B cell (primary cell): ENCODE data around the gene KCTD10. TPM values are rescaled to one million over a fixed set of nuclear protein-coding genes. Genes with fewer than 3 reads are reported as not detected.

Experiments used
- ATAC-seq: fragments of 200-7000 bp; cut with Tn5 transposase; one replicate; pipeline ENCODE4 v1.10.0; 2021; ENCODE audit warnings: low read depth, mild to moderate bottlenecking, moderate number of reproducible peaks, moderate library complexity
- CTCF ChIA-PET: fragments of 350-600 bp; sonication (Branson Sonifier 250); formaldehyde crosslinking; loops from one replicate; lab custom pipeline; 2021; ENCODE audit warnings: antibody characterized with exemption, inconsistent platforms; lab: Charles Lee
- POLR2A ChIA-PET: fragments of 350-600 bp; sonication (Branson Sonifier 250); formaldehyde crosslinking; loops from one replicate; lab custom pipeline; 2021; ENCODE audit warnings: antibody characterized with exemption; lab: Charles Lee
- DNase-seq: peaks from one replicate; pipeline ENCODE4 v3.0.0; 2013
- H2AFZ ChIP-seq: 2 replicates; pipeline ENCODE4 v1.6.1; 2012; ENCODE audit warnings: mild to moderate bottlenecking, low read depth, low read length; ENCODE audit not compliant: insufficient read depth, poor library complexity, severe bottlenecking
- H3K27ac ChIP-seq, 2 donors: 1 replicate in 1 of 2; 2 replicates in 1 of 2; pipeline ENCODE4 v1.5.1; 2012 to 2013; ENCODE audit warnings: low read length in 2 of 2, mild to moderate bottlenecking in 2 of 2, moderate library complexity in 1 of 2
- H3K27me3 ChIP-seq, 4 experiments: fragments of 200-600 bp in 1 of 4; sonication (generic) in 1 of 4; replicated peaks in 1 of 4; 1 replicate in 2 of 4; 2 replicates in 2 of 4; pipeline versions ENCODE4 v1.6.1 to v1.7.0; 2013 to 2016; ENCODE audit warnings: low read length in 3 of 4, mild to moderate bottlenecking in 2 of 4, mixed read lengths in 1 of 4, moderate library complexity in 1 of 4; ENCODE audit not compliant: insufficient read depth in 4 of 4, control insufficient read depth in 3 of 4; ENCODE audit errors: control extremely low read depth in 1 of 4
- H3K36me3 ChIP-seq, 2 experiments: replicated peaks in 1 of 2; 1 replicate in 1 of 2; 2 replicates in 1 of 2; pipeline versions ENCODE4 v1.6.1 to v1.7.1; 2013; ENCODE audit warnings: low read length in 1 of 2; ENCODE audit not compliant: insufficient read depth in 2 of 2, control insufficient read depth in 1 of 2; ENCODE audit errors: control extremely low read depth in 1 of 2, extremely low read depth in 1 of 2
- H3K4me1 ChIP-seq, 2 donors: fragments of 200-600 bp in 1 of 2; sonication (generic) in 1 of 2; 1 replicate in 1 of 2; 2 replicates in 1 of 2; pipeline versions ENCODE4 v1.5.1 to v1.6.1; 2013 to 2017; ENCODE audit warnings: low read length in 2 of 2; ENCODE audit not compliant: control insufficient read depth in 2 of 2, insufficient read depth in 2 of 2
- H3K4me2 ChIP-seq: replicated peaks from 2 replicates; pipeline ENCODE3; 2012; ENCODE audit warnings: mild to moderate bottlenecking, low read depth, low read length; ENCODE audit not compliant: poor library complexity, severe bottlenecking
- H3K4me3 ChIP-seq, 5 experiments: fragments of 200-600 bp in 1 of 5; sonication (generic) in 1 of 5; 1 replicate in 3 of 5; 2 replicates in 2 of 5; pipeline versions ENCODE4 v1.5.1 to v1.7.0; 2011 to 2016; ENCODE audit warnings: low read length in 4 of 5, mild to moderate bottlenecking in 4 of 5, low read depth in 2 of 5, control low read depth in 1 of 5, moderate library complexity in 1 of 5; ENCODE audit not compliant: insufficient read depth in 1 of 5; ENCODE audit errors: control extremely low read depth in 1 of 5, extremely low read depth in 1 of 5
- H3K79me2 ChIP-seq: fragments of 200-600 bp; sonication (generic); one replicate; pipeline ENCODE4 v1.6.0; 2016; ENCODE audit warnings: low read length; ENCODE audit not compliant: control insufficient read depth, insufficient read depth
- H3K9ac ChIP-seq: fragments of 200-600 bp; sonication (generic); 2 replicates; pipeline ENCODE4 v1.6.1; 2017; ENCODE audit warnings: mild to moderate bottlenecking, low read length, moderate library complexity
- H3K9me3 ChIP-seq, 3 donors: one replicate each; pipeline versions ENCODE4 v1.6.1 to v1.7.1; 2013; ENCODE audit warnings: low read length in 2 of 3; ENCODE audit not compliant: control insufficient read depth in 2 of 3, insufficient read depth in 1 of 3; ENCODE audit errors: control extremely low read depth in 1 of 3
- H4K20me1 ChIP-seq: 2 replicates; pipeline ENCODE4 v1.6.0; 2012; ENCODE audit warnings: mild to moderate bottlenecking, low read length; ENCODE audit not compliant: insufficient read depth, control insufficient read depth, poor library complexity, severe bottlenecking
- H3K27ac Mint-ChIP-seq: one replicate; pipeline ENCODE4 v1.8.0; 2021; ENCODE audit warnings: mixed read lengths
- H3K27me3 Mint-ChIP-seq: one replicate; pipeline ENCODE4 v1.8.0; 2021; ENCODE audit warnings: mixed read lengths
- H3K4me1 Mint-ChIP-seq: one replicate; pipeline ENCODE4 v1.8.0; 2021; ENCODE audit warnings: mixed read lengths
- H3K4me3 Mint-ChIP-seq: one replicate; pipeline ENCODE4 v1.8.0; 2021; ENCODE audit warnings: mixed read lengths
- H3K9me3 Mint-ChIP-seq: one replicate; pipeline ENCODE4 v1.8.0; 2022; ENCODE audit warnings: mixed read lengths; ENCODE audit not compliant: insufficient read depth
- EZH2 ChIP-seq: IDR thresholded peaks from 2 replicates; pipeline ENCODE4 v1.6.1; 2012; ENCODE audit warnings: borderline replicate concordance, low read depth, mild to moderate bottlenecking, moderate library complexity, low read length; ENCODE audit not compliant: insufficient read depth, poor library complexity, severe bottlenecking
- WGBS: methylation state at CpG from one replicate; pipeline ENCODE4 v1.1.5; 2013; ENCODE audit warnings: missing lambda C conversion rate; ENCODE audit not compliant: insufficient coverage; 5-methylcytosine and 5-hydroxymethylcytosine counted together
- intact Hi-C: fragments of 100-400 bp; cut with micrococcal nuclease; formaldehyde crosslinking; loops from one replicate; pipeline ENCODE4 v1.10.0; 2022
- polyA plus RNA-seq: library from polyadenylated mRNA; depleted of rRNA; stranded (reverse); fragments of >200 nt; gene quantifications from 2 replicates; pipeline ENCODE4 v1.2.3, GENCODE V29; 2012
- total RNA-seq, 2 donors: library from RNA; stranded (reverse); fragments of 120-200 nt in 1 of 2; gene quantifications; 1 replicate in 1 of 2; 2 replicates in 1 of 2; pipeline versions ENCODE4 v1.2.3 to v1.2.4, GENCODE V29; 2013 to 2022
- TF ChIP-seq, protein P1 (sequence below): fragments of 200-600 bp; IDR thresholded peaks from one replicate; pipeline ENCODE4 v1.8.0; 2022; ENCODE audit warnings: antibody characterized with exemption, mild to moderate bottlenecking

KCTD10 gene
- total and polyA plus RNA-seq, 2 donors (not counting 1 experiment from before 2014, with no cell fraction given) = 15.4 to 30.9 TPM

DNA sequence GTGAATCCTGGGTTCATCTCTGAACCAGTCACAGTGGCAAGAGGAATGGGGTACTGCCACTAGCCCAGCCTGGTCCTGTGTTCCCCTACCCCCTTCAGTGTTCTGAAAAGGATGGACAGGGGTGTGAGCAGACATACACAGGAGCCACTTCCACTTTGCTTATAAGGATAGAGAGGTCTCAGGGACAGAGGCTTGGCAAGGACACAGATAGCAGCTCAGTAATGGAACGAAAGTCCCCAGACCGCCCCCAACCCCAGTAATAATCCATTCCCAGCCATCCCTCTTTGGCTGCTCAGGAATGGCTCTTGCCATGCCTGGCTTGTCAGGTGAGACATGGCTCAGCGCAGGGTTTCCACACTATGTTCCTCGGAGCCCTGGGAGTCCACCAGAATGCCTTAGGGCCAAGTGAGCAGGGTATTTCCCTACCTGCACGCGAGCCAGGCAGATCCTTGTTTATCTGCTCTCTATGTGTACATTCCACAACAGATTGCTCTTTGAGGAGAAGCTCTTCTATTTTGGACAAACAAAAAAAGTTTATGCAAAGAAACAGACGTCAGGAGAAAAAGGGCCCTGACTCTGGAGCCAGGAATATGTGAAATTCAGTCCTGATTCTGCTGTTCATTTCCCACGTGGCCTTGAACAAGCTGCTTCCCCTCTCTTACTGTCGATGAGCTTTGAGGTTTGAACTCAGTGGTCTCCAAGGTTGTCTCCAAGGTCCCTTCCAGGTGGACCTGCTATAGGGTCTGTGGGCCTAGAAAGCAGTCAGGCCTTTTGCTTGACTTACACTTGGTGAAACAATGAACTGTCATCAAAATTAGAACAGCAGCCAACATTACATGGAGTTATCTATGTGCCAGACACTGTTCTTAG is 10.3 kb upstream of the KCTD10 start:
- Mint-ChIP-seq H3K4me3 (no peak overlapping the region), H3K27me3 (no peaks in the 10 kb centered on the region), H3K4me1 (no peaks in the 10 kb centered on the region), H3K27ac (no peak overlapping the region), H3K9me3 (no peaks in the 10 kb centered on the region)
- H3K27ac ChIP-seq = no peak overlapping the region
- H3K4me1 ChIP-seq = no peaks in the 10 kb centered on the region
- intact Hi-C loops = no loop called here
- H2AFZ ChIP-seq = no peak overlapping the region
- no peaks in the 10 kb centered on the region for H3K9me3 ChIP-seq
- ATAC-seq (no peak), DNase-seq (no peak)
- H3K27me3 ChIP-seq = no peaks in the 10 kb centered on the region
- peaks cover 9 to 90% of the 10 kb centered on the region in 2 experiments for H3K36me3 ChIP-seq
- TF ChIP-seq, protein P1, sequence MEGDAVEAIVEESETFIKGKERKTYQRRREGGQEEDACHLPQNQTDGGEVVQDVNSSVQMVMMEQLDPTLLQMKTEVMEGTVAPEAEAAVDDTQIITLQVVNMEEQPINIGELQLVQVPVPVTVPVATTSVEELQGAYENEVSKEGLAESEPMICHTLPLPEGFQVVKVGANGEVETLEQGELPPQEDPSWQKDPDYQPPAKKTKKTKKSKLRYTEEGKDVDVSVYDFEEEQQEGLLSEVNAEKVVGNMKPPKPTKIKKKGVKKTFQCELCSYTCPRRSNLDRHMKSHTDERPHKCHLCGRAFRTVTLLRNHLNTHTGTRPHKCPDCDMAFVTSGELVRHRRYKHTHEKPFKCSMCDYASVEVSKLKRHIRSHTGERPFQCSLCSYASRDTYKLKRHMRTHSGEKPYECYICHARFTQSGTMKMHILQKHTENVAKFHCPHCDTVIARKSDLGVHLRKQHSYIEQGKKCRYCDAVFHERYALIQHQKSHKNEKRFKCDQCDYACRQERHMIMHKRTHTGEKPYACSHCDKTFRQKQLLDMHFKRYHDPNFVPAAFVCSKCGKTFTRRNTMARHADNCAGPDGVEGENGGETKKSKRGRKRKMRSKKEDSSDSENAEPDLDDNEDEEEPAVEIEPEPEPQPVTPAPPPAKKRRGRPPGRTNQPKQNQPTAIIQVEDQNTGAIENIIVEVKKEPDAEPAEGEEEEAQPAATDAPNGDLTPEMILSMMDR = no peak
- no peak for TF ChIP-seq EZH2
- H3K4me2 ChIP-seq = no peak overlapping the region
- H3K9ac ChIP-seq = no peak overlapping the region
- no peak overlapping the region for H3K4me3 ChIP-seq
- ChIA-PET POLR2A (interaction anchor here (0.5 kb wide), 1 partner anchor 1533 kb away, joined by 3 read pairs; no protein-coding TSS in a partner anchor), CTCF (no interaction called here)
- WGBS = 98% methylated on average over 7 of the region's 9 CpGs
- no peaks in the 10 kb centered on the region for H4K20me1 ChIP-seq
- peaks cover 5% of the 10 kb centered on the region for H3K79me2 ChIP-seq

DNA sequence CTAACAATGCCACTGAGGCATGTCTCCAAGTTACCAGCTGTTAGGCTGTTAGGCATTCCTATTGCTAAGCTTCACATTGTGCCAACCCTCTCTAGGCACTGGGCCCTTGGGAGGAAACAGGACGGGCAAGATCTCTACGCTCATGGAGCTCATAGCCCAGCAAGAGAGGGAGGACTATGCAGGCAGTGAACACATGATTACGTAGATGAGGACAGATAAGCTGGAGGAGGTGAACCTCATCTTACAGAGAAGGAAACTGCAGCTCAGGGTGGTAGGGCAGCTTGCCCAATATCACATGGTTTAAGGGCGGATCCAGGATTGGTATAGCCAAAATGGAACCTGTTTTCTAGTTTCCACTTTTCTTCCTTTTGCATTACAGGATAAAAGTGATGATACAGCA is 8.1 kb upstream of the KCTD10 start:
- Histone ChIP-seq H3K4me2 (no peak overlapping the region), H3K9me3 (no peaks in the 10 kb centered on the region), H3K9ac (no peak overlapping the region), H3K27me3 (no peaks in the 10 kb centered on the region), H3K4me1 (no peaks in the 10 kb centered on the region), H3K27ac (no peak overlapping the region), H3K79me2 (peaks cover 22% of the 10 kb centered on the region), H3K4me3 (no peak overlapping the region), H2AFZ (no peak overlapping the region), H3K36me3 (peaks cover 9 to 75% of the 10 kb centered on the region in 2 experiments), H4K20me1 (no peaks in the 10 kb centered on the region)
- Mint-ChIP-seq H3K4me1 (peaks cover under 1% of the 10 kb centered on the region), H3K27me3 (no peaks in the 10 kb centered on the region), H3K4me3 (no peak overlapping the region), H3K9me3 (no peaks in the 10 kb centered on the region), H3K27ac (no peak overlapping the region)
- 92% methylated on average over 3 of the region's 4 CpGs for WGBS
- intact Hi-C loops = no loop called here
- TF ChIP-seq EZH2 = no peak
- TF ChIP-seq, protein P1 = no peak
- no peak for DNase-seq
- ATAC-seq = no peak
- CTCF ChIA-PET = no interaction called here
- POLR2A ChIA-PET = no interaction called here
